Calu3 (cell line): ENCODE data around the gene LAS1L. TPM values are rescaled to one million over a fixed set of nuclear protein-coding genes. Genes with fewer than 3 reads are reported as not detected.

Experiments used
- Bru-seq: library from RNA; stranded (reverse); fragments of 400-500 nt; gene quantifications from one replicate; lab custom pipeline; 2021; lab: Mats Ljungman, UMichigan
- BruChase-seq, 2 experiments: library from RNA; stranded (reverse); fragments of 400-500 nt; gene quantifications; one replicate each; lab custom pipeline; 2021; lab: Mats Ljungman, UMichigan
- BruUV-seq: library from RNA; stranded (reverse); fragments of 400-500 nt; replicated peaks from 2 replicates; lab custom pipeline; 2021; lab: Mats Ljungman, UMichigan
- CTCF ChIA-PET: fragments of 300-600 bp; sonication (Branson Sonifier 250); formaldehyde crosslinking; loops from one replicate; lab custom pipeline; 2022; ENCODE audit warnings: antibody characterized with exemption; lab: Charles Lee
- DNase-seq: peaks from one replicate; pipeline ENCODE4 v3.0.0; 2022
- H3K27ac Mint-ChIP-seq: one replicate; pipeline ENCODE4 v1.8.0; 2022; ENCODE audit warnings: mixed read lengths; ENCODE audit not compliant: unreplicated experiment
- H3K27me3 Mint-ChIP-seq: one replicate; pipeline ENCODE4 v1.8.0; 2022; ENCODE audit warnings: mixed read lengths; ENCODE audit not compliant: unreplicated experiment
- H3K36me3 Mint-ChIP-seq: one replicate; pipeline ENCODE4 v1.8.0; 2022; ENCODE audit warnings: mild to moderate bottlenecking, moderate library complexity, mixed read lengths; ENCODE audit not compliant: insufficient read depth, unreplicated experiment
- H3K4me1 Mint-ChIP-seq: one replicate; pipeline ENCODE4 v1.8.0; 2022; ENCODE audit warnings: mild to moderate bottlenecking, low read depth, mixed read lengths; ENCODE audit not compliant: unreplicated experiment
- H3K4me3 Mint-ChIP-seq: one replicate; pipeline ENCODE4 v1.8.0; 2022; ENCODE audit warnings: mild to moderate bottlenecking, low read depth, moderate library complexity, mixed read lengths; ENCODE audit not compliant: unreplicated experiment
- H3K9me3 Mint-ChIP-seq: one replicate; pipeline ENCODE4 v1.8.0; 2022; ENCODE audit warnings: low read depth, mixed read lengths; ENCODE audit not compliant: unreplicated experiment
- CTCF ChIP-seq: fragments of 200-600 bp; IDR thresholded peaks from one replicate; pipeline ENCODE4 v1.8.0; 2022; ENCODE audit warnings: antibody characterized with exemption; ENCODE audit not compliant: unreplicated experiment
- intact Hi-C: fragments of 100-400 bp; cut with micrococcal nuclease; formaldehyde crosslinking; loops from one replicate; pipeline ENCODE4 v1.10.0; 2022; ENCODE audit not compliant: unreplicated experiment
- long read RNA-seq: library from polyadenylated mRNA; stranded (forward); transcript quantifications from one replicate; pipeline ENCODE4 v2.0.0, GENCODE V29; 2022
- total RNA-seq: library from RNA; stranded (reverse); gene quantifications from 2 replicates; pipeline ENCODE4 v1.2.3, GENCODE V29; 2022

LAS1L gene
- total RNA-seq, result 48.4 and 55.2 TPM in 2 replicates
- percentile 79 among the genes with signal in this experiment for Bru-seq, nascent RNA
- BruChase-seq, experiment 1, labeled RNA remaining after a 6-hour chase, result percentile 83 among the genes with signal in this experiment
- percentile 82 among the genes with signal in this experiment for BruChase-seq, experiment 2, labeled RNA remaining after a 2-hour chase
- long read RNA-seq, transcript LAS1L-202 (13 exons, 2,386 nt), result major isoform, 66 of 109 reads
- long read RNA-seq, transcript LAS1L-201 (12 exons, 2,261 nt), result minor isoform, 9 of 109 reads
- long read RNA-seq, partial matches to known transcripts, result 12 of 109 reads
- long read RNA-seq, other reads (novel, unspliced or antisense), result 21 of 109 reads

GRCh38 chrX:65534450-65535292 lies at the start of gene LAS1L:
Gene LAS1L, minus strand, starts transcription at chrX:65534787. Its CDS starts 72 bp downstream, at chrX:65534715.
- H3K4me1 Mint-ChIP-seq, result peaks cover 12% of the 10 kb centered on the region
- intact Hi-C loops, result no loop called here

GRCh38 chrX:65582450-65583082 lies 48.0 kb upstream of the LAS1L start:
- Mint-ChIP-seq H3K27ac (no peak overlapping the region), H3K4me1 (peaks cover 8% of the 10 kb centered on the region), H3K36me3 (no peaks in the 10 kb centered on the region), H3K9me3 (no peaks in the 10 kb centered on the region), H3K27me3 (peaks cover 26% of the 10 kb centered on the region), H3K4me3 (no peak overlapping the region)
- DNase-seq, result no peak
- no TSS peak for BruUV-seq
- intact Hi-C loops, result loop anchor here (1.0 to 5.0 kb wide), 3 partner anchors 404 to 1150 kb away; no protein-coding TSS in a partner anchor
- TF ChIP-seq CTCF, result no peak
- CTCF ChIA-PET, result no interaction called here

More at GRCh38 chrX:65534450-65535292, at the start of gene LAS1L:
- no peaks in the 10 kb centered on the region for H3K9me3 Mint-ChIP-seq
- CTCF ChIA-PET, result no interaction called here
- no peaks in the 10 kb centered on the region for H3K27me3 Mint-ChIP-seq
- H3K4me3 Mint-ChIP-seq, result peak within 1 kb of the TSS; percentile 80
- no peak for TF ChIP-seq CTCF
- peak; percentile 91 for DNase-seq
- peak within 1 kb of the TSS; percentile 74 for H3K27ac Mint-ChIP-seq
- BruUV-seq, result no TSS peak
- peaks cover 36% of the 10 kb centered on the region for H3K36me3 Mint-ChIP-seq

GRCh38 chrX:65581661-65582339 lies 47.2 kb upstream of the LAS1L start:
- H3K27me3 Mint-ChIP-seq, result peaks cover 27% of the 10 kb centered on the region
- DNase-seq, result peak; percentile 60
- CTCF ChIA-PET, result interaction anchor here (1.4 kb wide), 1 partner anchor 404 kb away, joined by 4 read pairs; no protein-coding TSS in a partner anchor
- intact Hi-C loops, result loop anchor here (1.0 to 5.0 kb wide), 3 partner anchors 405 to 1151 kb away; no protein-coding TSS in a partner anchor
- H3K4me3 Mint-ChIP-seq, result no peak overlapping the region
- H3K4me1 Mint-ChIP-seq, result peaks cover 8% of the 10 kb centered on the region
- H3K9me3 Mint-ChIP-seq, result no peaks in the 10 kb centered on the region
- BruUV-seq, result no TSS peak
- H3K36me3 Mint-ChIP-seq, result no peaks in the 10 kb centered on the region
- TF ChIP-seq CTCF, result peak; percentile 38
- H3K27ac Mint-ChIP-seq, result no peak overlapping the region
